OCI-LY7 (cell line): ENCODE results near the gene MSLN. TPM values are rescaled to one million over a fixed set of nuclear protein-coding genes. Genes with fewer than 3 reads are reported as not detected.

ENCODE experiments used
- BruUV-seq: library from RNA; stranded (reverse); fragments of 400-500 nt; replicated peaks from 2 replicates; lab custom pipeline; 2021; lab: Mats Ljungman, UMichigan
- CTCF ChIA-PET: fragments of 300-600 bp; sonication (Branson Sonifier 250); formaldehyde crosslinking; loops from one replicate; lab custom pipeline; 2022; ENCODE audit warnings: antibody characterized with exemption; ENCODE audit not compliant: unreplicated experiment; lab: Charles Lee
- POLR2A ChIA-PET: fragments of 300-600 bp; sonication (Branson Sonifier 250); formaldehyde crosslinking; loops from one replicate; lab custom pipeline; 2022; ENCODE audit warnings: antibody characterized with exemption; lab: Charles Lee
- DNase-seq: peaks from one replicate; pipeline ENCODE4 v3.0.0-alpha.2; 2015; ENCODE audit warnings: low spot score
- H2AFZ ChIP-seq: fragments of 200-600 bp; sonication (generic), shearing (Covaris generic); 2 replicates; pipeline ENCODE4 v1.6.1; 2014; ENCODE audit warnings: mild to moderate bottlenecking, antibody characterized with exemption, low read length, moderate library complexity
- H3K27ac ChIP-seq: fragments of 200-600 bp; sonication (generic); 2 replicates; pipeline ENCODE4 v1.5.1; 2014; ENCODE audit warnings: mixed run types, low read depth, mild to moderate bottlenecking, moderate library complexity, low read length, inconsistent platforms; ENCODE audit not compliant: poor library complexity, severe bottlenecking
- H3K36me3 ChIP-seq: fragments of 200-600 bp; sonication (generic); 2 replicates; pipeline ENCODE4 v1.6.1; 2014; ENCODE audit warnings: mild to moderate bottlenecking, antibody characterized with exemption, low read length, moderate library complexity, mixed read lengths; ENCODE audit not compliant: insufficient read depth
- H3K4me1 ChIP-seq: fragments of 200-600 bp; sonication (generic); 2 replicates; pipeline ENCODE4 v1.5.1; 2014; ENCODE audit warnings: mild to moderate bottlenecking, low read length; ENCODE audit not compliant: insufficient read depth, poor library complexity, severe bottlenecking
- H3K4me2 ChIP-seq: fragments of 200-600 bp; sonication (generic); 2 replicates; pipeline ENCODE4 v1.6.1; 2014; ENCODE audit warnings: mild to moderate bottlenecking, low read length
- H3K4me3 ChIP-seq: fragments of 200-600 bp; sonication (generic); 2 replicates; pipeline ENCODE4 v1.5.1; 2014; ENCODE audit warnings: mild to moderate bottlenecking, low read depth, low read length; ENCODE audit not compliant: poor library complexity, severe bottlenecking
- H3K79me2 ChIP-seq: fragments of 200-600 bp; sonication (generic); 2 replicates; pipeline ENCODE4 v1.6.1; 2016; ENCODE audit warnings: low read depth, mild to moderate bottlenecking, low read length, moderate library complexity, mixed read lengths; ENCODE audit not compliant: insufficient read depth
- H3K9me2 ChIP-seq: fragments of 200-600 bp; sonication (generic); 2 replicates; pipeline ENCODE4 v1.6.1; 2016; ENCODE audit warnings: mild to moderate bottlenecking, low read length, mixed read lengths; ENCODE audit not compliant: insufficient read depth
- H3K9me3 ChIP-seq: fragments of 200-600 bp; sonication (generic); 2 replicates; pipeline ENCODE4 v1.6.1; 2014; ENCODE audit warnings: mild to moderate bottlenecking, mixed run types, low read length, mixed read lengths
- H4K20me1 ChIP-seq: fragments of 200-600 bp; sonication (generic); 2 replicates; pipeline ENCODE4 v1.6.1; 2014; ENCODE audit warnings: mild to moderate bottlenecking, antibody characterized with exemption, low read length, moderate library complexity, mixed read lengths; ENCODE audit not compliant: insufficient read depth
- EZH2phosphoT487 ChIP-seq: fragments of 200-600 bp; sonication (generic); IDR thresholded peaks from 2 replicates; pipeline ENCODE4 v1.6.1; 2018; ENCODE audit warnings: low read depth, borderline replicate concordance, mild to moderate bottlenecking, mixed run types, antibody characterized with exemption, low read length, moderate library complexity, mixed read lengths
- intact Hi-C: fragments of 100-400 bp; cut with micrococcal nuclease; formaldehyde crosslinking; loops from one replicate; pipeline ENCODE4 v1.10.0; 2022; ENCODE audit not compliant: unreplicated experiment
- microRNA-seq: library from miRNA; unstranded; fragments of <30 nt; microRNA quantifications from one replicate; pipeline ENCODE4 v1.2.0, GENCODE V29; 2022; ENCODE audit warnings: borderline replicate concordance
- small RNA-seq: library from RNA; depleted of rRNA; stranded (forward); fragments of <200 nt; gene quantifications from one replicate; pipeline ENCODE3, GENCODE V24; 2014
- total RNA-seq, 2 experiments: library from RNA; depleted of rRNA in 1 of 2; stranded (reverse); fragments of >200 nt in 1 of 2; shearing (Covaris generic) in 1 of 2; gene quantifications; 2 replicates each; pipeline ENCODE4 v1.2.3, GENCODE V29; 2014 to 2022
- TF ChIP-seq, protein P1 (sequence below): fragments of 200-600 bp; sonication (generic); conservative IDR thresholded peaks from 2 replicates; pipeline ENCODE4 v1.5.1; 2014; ENCODE audit warnings: mild to moderate bottlenecking, antibody characterized with exemption, low read length, moderate library complexity, mixed read lengths

The MSLN gene
- total RNA-seq, 2 experiments from 2014 or later = 0.13 to 0.44 TPM

DNA sequence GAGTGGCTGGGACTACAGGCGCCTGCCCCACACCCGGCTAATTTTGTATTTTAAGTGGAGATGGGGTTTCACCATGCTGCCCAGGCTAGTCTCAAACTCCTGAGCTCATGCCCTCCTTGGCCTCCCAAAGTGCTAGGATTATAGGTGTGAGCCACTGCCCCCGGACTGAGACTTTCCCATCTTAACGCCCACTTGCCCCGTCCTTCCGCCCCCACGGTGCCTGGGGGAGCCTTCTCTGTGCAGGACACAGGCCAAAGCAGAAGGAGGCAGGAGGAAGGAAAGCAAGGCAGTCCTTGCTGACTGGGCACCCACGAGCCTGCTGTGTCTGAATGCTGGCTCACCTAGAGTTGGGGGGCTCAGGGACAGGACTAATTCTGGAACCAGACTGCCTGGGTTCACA is 57.6 kb downstream of the MSLN start:
- Histone ChIP-seq H3K4me3 (no peak overlapping the region), H3K27ac (no peak overlapping the region), H3K4me2 (no peak overlapping the region), H3K79me2 (no peaks in the 10 kb centered on the region), H3K9me2 (no peaks in the 10 kb centered on the region), H4K20me1 (no peaks in the 10 kb centered on the region), H3K9me3 (no peaks in the 10 kb centered on the region), H3K36me3 (no peaks in the 10 kb centered on the region), H3K4me1 (no peaks in the 10 kb centered on the region), H2AFZ (no peak overlapping the region)
- BruUV-seq = no TSS peak
- TF ChIP-seq EZH2phosphoT487 = no peak
- TF ChIP-seq, protein P1, sequence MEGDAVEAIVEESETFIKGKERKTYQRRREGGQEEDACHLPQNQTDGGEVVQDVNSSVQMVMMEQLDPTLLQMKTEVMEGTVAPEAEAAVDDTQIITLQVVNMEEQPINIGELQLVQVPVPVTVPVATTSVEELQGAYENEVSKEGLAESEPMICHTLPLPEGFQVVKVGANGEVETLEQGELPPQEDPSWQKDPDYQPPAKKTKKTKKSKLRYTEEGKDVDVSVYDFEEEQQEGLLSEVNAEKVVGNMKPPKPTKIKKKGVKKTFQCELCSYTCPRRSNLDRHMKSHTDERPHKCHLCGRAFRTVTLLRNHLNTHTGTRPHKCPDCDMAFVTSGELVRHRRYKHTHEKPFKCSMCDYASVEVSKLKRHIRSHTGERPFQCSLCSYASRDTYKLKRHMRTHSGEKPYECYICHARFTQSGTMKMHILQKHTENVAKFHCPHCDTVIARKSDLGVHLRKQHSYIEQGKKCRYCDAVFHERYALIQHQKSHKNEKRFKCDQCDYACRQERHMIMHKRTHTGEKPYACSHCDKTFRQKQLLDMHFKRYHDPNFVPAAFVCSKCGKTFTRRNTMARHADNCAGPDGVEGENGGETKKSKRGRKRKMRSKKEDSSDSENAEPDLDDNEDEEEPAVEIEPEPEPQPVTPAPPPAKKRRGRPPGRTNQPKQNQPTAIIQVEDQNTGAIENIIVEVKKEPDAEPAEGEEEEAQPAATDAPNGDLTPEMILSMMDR = no peak
- ChIA-PET POLR2A (no interaction called here), CTCF (no interaction called here)
- intact Hi-C loops = no loop called here
- no peak for DNase-seq

Small RNA genes within 50 kb of the gene (microRNA-seq; reads per million reads assigned to microRNA genes)
- not detected for gene MIR662

Small RNA genes within 50 kb of the gene (small RNA-seq; reads per million reads assigned to genes)
- gene MIR662 = not detected

Other genes starting within 250 kb of the MSLN start
- gene CAPN15, start 233.0 kb upstream of the MSLN start, total RNA-seq (2014; rRNA removed; shearing (Covaris generic)) = 23.1 and 32.9 TPM in 2 replicates
- gene CAPN15, start 233.0 kb upstream of the MSLN start, total RNA-seq (2022) = 43.9 and 54.0 TPM in 2 replicates
- not detected in 2 replicates for gene PRR35, start 200.3 kb upstream of the MSLN start, total RNA-seq (2014; rRNA removed; shearing (Covaris generic))
- not detected in 2 replicates for gene PRR35, start 200.3 kb upstream of the MSLN start, total RNA-seq (2022)
- gene NHLRC4, start 193.7 kb upstream of the MSLN start, total RNA-seq (2014; rRNA removed; shearing (Covaris generic)) = 3.7 and 4.2 TPM in 2 replicates
- gene NHLRC4, start 193.7 kb upstream of the MSLN start, total RNA-seq (2022) = 2.5 and 2.6 TPM in 2 replicates
- gene PIGQ, start 190.8 kb upstream of the MSLN start, total RNA-seq (2014; rRNA removed; shearing (Covaris generic)) = 32.3 and 39.0 TPM in 2 replicates
- 51.4 and 54.2 TPM in 2 replicates for gene PIGQ, start 190.8 kb upstream of the MSLN start, total RNA-seq (2022)
- 18.2 and 20.9 TPM in 2 replicates for gene RAB40C, start 170.7 kb upstream of the MSLN start, total RNA-seq (2014; rRNA removed; shearing (Covaris generic))
- gene RAB40C, start 170.7 kb upstream of the MSLN start, total RNA-seq (2022) = 18.3 and 19.3 TPM in 2 replicates
- 0.46 and 0.47 TPM in 2 replicates for gene WFIKKN1, start 129.7 kb upstream of the MSLN start, total RNA-seq (2014; rRNA removed; shearing (Covaris generic))
- gene WFIKKN1, start 129.7 kb upstream of the MSLN start, total RNA-seq (2022) = 0.81 and 1.2 TPM in 2 replicates
- gene METTL26, start 124.4 kb upstream of the MSLN start, total RNA-seq (2014; rRNA removed; shearing (Covaris generic)) = 135 and 152 TPM in 2 replicates
- gene METTL26, start 124.4 kb upstream of the MSLN start, total RNA-seq (2022) = 83.9 and 99.0 TPM in 2 replicates
- gene MCRIP2, start 118.9 kb upstream of the MSLN start, total RNA-seq (2014; rRNA removed; shearing (Covaris generic)) = 62.8 and 63.2 TPM in 2 replicates
- 47.8 and 64.1 TPM in 2 replicates for gene MCRIP2, start 118.9 kb upstream of the MSLN start, total RNA-seq (2022)
- gene WDR90, start 111.4 kb upstream of the MSLN start, total RNA-seq (2014; rRNA removed; shearing (Covaris generic)) = 77.6 and 110 TPM in 2 replicates
- gene WDR90, start 111.4 kb upstream of the MSLN start, total RNA-seq (2022) = 143 and 153 TPM in 2 replicates
- 129 and 136 TPM in 2 replicates for gene RHOT2, start 92.6 kb upstream of the MSLN start, total RNA-seq (2014; rRNA removed; shearing (Covaris generic))
- gene RHOT2, start 92.6 kb upstream of the MSLN start, total RNA-seq (2022) = 129 and 133 TPM in 2 replicates
- gene RHBDL1, start 85.1 kb upstream of the MSLN start, total RNA-seq (2014; rRNA removed; shearing (Covaris generic)) = 3.8 and 4.2 TPM in 2 replicates
- 3.6 and 4.2 TPM in 2 replicates for gene RHBDL1, start 85.1 kb upstream of the MSLN start, total RNA-seq (2022)
- 85.5 and 111 TPM in 2 replicates for gene STUB1, start 80.3 kb upstream of the MSLN start, total RNA-seq (2014; rRNA removed; shearing (Covaris generic))
- 72.4 and 78.6 TPM in 2 replicates for gene STUB1, start 80.3 kb upstream of the MSLN start, total RNA-seq (2022)
- 70.6 and 82.3 TPM in 2 replicates for gene JMJD8, start 76.4 kb upstream of the MSLN start, total RNA-seq (2014; rRNA removed; shearing (Covaris generic))
- 46.8 and 48.7 TPM in 2 replicates for gene JMJD8, start 76.4 kb upstream of the MSLN start, total RNA-seq (2022)
- 10.3 and 11.6 TPM in 2 replicates for gene WDR24, start 70.3 kb upstream of the MSLN start, total RNA-seq (2014; rRNA removed; shearing (Covaris generic))
- 24.0 and 28.9 TPM in 2 replicates for gene WDR24, start 70.3 kb upstream of the MSLN start, total RNA-seq (2022)
- 0.16 and 0.28 TPM in 2 replicates for gene FBXL16, start 54.9 kb upstream of the MSLN start, total RNA-seq (2014; rRNA removed; shearing (Covaris generic))
- gene FBXL16, start 54.9 kb upstream of the MSLN start, total RNA-seq (2022) = 0.42 and 0.52 TPM in 2 replicates
- 9.5 and 15.9 TPM in 2 replicates for gene METRN, start 45.6 kb upstream of the MSLN start, total RNA-seq (2014; rRNA removed; shearing (Covaris generic))
- gene METRN, start 45.6 kb upstream of the MSLN start, total RNA-seq (2022) = 12.2 and 14.4 TPM in 2 replicates
- 44.8 and 51.3 TPM in 2 replicates for gene ANTKMT, start 39.6 kb upstream of the MSLN start, total RNA-seq (2014; rRNA removed; shearing (Covaris generic))
- gene ANTKMT, start 39.6 kb upstream of the MSLN start, total RNA-seq (2022) = 45.5 and 46.5 TPM in 2 replicates
- 25.8 and 35.9 TPM in 2 replicates for gene CCDC78, start 34.3 kb upstream of the MSLN start, total RNA-seq (2014; rRNA removed; shearing (Covaris generic))
- 52.6 and 57.9 TPM in 2 replicates for gene CCDC78, start 34.3 kb upstream of the MSLN start, total RNA-seq (2022)
- 28.1 and 30.8 TPM in 2 replicates for gene HAGHL, start 33.6 kb upstream of the MSLN start, total RNA-seq (2014; rRNA removed; shearing (Covaris generic))
- gene HAGHL, start 33.6 kb upstream of the MSLN start, total RNA-seq (2022) = 56.3 and 57.9 TPM in 2 replicates
- gene CIAO3, start 19.7 kb upstream of the MSLN start, total RNA-seq (2014; rRNA removed; shearing (Covaris generic)) = 142 and 169 TPM in 2 replicates
- 156 and 173 TPM in 2 replicates for gene CIAO3, start 19.7 kb upstream of the MSLN start, total RNA-seq (2022)
- 51.4 and 64.1 TPM in 2 replicates for gene RPUSD1, start 27.6 kb downstream of the MSLN start, total RNA-seq (2014; rRNA removed; shearing (Covaris generic))
- 42.1 and 48.6 TPM in 2 replicates for gene RPUSD1, start 27.6 kb downstream of the MSLN start, total RNA-seq (2022)
- gene CHTF18, start 27.9 kb downstream of the MSLN start, total RNA-seq (2014; rRNA removed; shearing (Covaris generic)) = 98.9 and 125 TPM in 2 replicates
- 145 and 146 TPM in 2 replicates for gene CHTF18, start 27.9 kb downstream of the MSLN start, total RNA-seq (2022)
- not detected in 2 replicates for gene GNG13, start 40.0 kb downstream of the MSLN start, total RNA-seq (2014; rRNA removed; shearing (Covaris generic))
- gene GNG13, start 40.0 kb downstream of the MSLN start, total RNA-seq (2022) = not detected in 2 replicates
- gene LMF1, start 210.2 kb downstream of the MSLN start, total RNA-seq (2014; rRNA removed; shearing (Covaris generic)) = 5.8 and 17.0 TPM in 2 replicates
- gene LMF1, start 210.2 kb downstream of the MSLN start, total RNA-seq (2022) = 31.4 and 32.8 TPM in 2 replicates
- 0.82 and 0.85 TPM in 2 replicates for gene SOX8, start 221.0 kb downstream of the MSLN start, total RNA-seq (2014; rRNA removed; shearing (Covaris generic))
- 2.3 and 2.4 TPM in 2 replicates for gene SOX8, start 221.0 kb downstream of the MSLN start, total RNA-seq (2022)